Mononuclear cell (primary cell): ENCODE data around the gene NKAIN2. TPM values are rescaled to one million over a fixed set of nuclear protein-coding genes. Genes with fewer than 3 reads are reported as not detected.
"Not testable (repeated sequence)": the region's sequence is repeated elsewhere in the genome, so short reads cannot be mapped to it uniquely, and the experiment has no call there.

Experiments used
- H3K27me3 ChIP-seq: 2 replicates; pipeline ENCODE4 v1.6.0; 2011; ENCODE audit warnings: low read length, control low read depth; ENCODE audit not compliant: insufficient read depth
- H3K4me1 ChIP-seq: 2 replicates; pipeline ENCODE4 v1.5.1; 2011; ENCODE audit warnings: mild to moderate bottlenecking, low read length, control low read depth; ENCODE audit not compliant: insufficient read depth
- H3K4me3 ChIP-seq: 2 replicates; pipeline ENCODE4 v1.5.1; 2011; ENCODE audit warnings: mild to moderate bottlenecking, low read length, moderate library complexity
- H3K9me3 ChIP-seq: 2 replicates; pipeline ENCODE4 v1.5.1; 2011; ENCODE audit warnings: low read depth, mild to moderate bottlenecking, control low read depth, low read length
- total RNA-seq: library from RNA; depleted of rRNA; stranded (reverse); fragments of >200 nt; gene quantifications from one replicate; pipeline ENCODE4 v1.2.3, GENCODE V29; 2012

NKAIN2 gene
- total RNA-seq, 1 donor = not detected

GRCh38 chr6:124541573-124541972, 737.9 kb downstream of the NKAIN2 start:
- no peaks in the 10 kb centered on the region for H3K4me1 ChIP-seq
- no peak overlapping the region for H3K4me3 ChIP-seq
- H3K9me3 ChIP-seq = no peaks in the 10 kb centered on the region
- H3K27me3 ChIP-seq = no peaks in the 10 kb centered on the region

DNA sequence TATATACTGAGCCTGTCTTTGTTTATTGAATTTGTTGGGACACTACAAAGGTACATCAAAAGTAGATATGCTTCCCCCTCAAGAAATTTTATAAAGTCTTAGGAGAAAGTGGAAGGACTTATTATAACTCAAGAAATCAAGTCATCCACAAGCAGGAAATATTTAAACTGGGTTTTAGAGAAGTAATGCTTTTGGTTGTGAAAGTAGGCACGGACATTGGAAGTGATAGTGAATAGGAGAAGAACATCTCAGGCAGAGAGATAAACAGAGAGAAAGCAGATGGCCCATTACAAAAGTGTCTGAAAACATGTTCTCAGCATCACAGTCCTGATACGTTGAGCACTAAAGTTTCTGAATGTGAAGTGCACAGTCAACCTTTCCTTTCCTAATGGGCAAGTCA, 742.9 kb downstream of the NKAIN2 start:
- no peak overlapping the region for H3K4me3 ChIP-seq
- H3K27me3 ChIP-seq = no peaks in the 10 kb centered on the region
- H3K4me1 ChIP-seq = no peaks in the 10 kb centered on the region
- no peaks in the 10 kb centered on the region for H3K9me3 ChIP-seq

DNA sequence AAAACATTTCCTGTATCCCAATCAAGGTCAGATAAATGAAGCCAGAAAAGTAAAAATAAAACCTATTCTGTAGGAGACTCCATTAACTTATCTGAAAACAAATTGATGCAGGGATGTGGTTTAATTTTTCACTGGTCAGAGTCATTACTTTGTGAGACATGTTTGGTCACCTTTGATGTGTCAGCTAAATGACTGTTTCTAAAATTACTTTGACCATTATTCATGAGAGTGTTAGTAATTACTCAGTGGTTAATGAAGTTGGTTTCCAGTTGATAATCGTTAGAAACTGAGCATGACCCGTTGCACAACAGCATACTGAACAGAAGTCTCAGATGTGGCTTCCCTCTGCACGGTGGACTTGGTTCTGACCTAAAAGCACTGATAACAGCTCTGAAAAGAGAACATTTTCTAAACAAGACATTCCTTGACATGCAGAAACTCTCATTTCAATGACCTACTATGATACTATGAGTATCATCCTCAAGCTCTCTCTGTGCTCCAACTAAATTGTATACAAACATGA, 748.1 kb downstream of the NKAIN2 start:
- Histone ChIP-seq H3K9me3 (no peaks in the 10 kb centered on the region), H3K4me1 (no peaks in the 10 kb centered on the region), H3K27me3 (no peaks in the 10 kb centered on the region), H3K4me3 (no peak overlapping the region)

DNA sequence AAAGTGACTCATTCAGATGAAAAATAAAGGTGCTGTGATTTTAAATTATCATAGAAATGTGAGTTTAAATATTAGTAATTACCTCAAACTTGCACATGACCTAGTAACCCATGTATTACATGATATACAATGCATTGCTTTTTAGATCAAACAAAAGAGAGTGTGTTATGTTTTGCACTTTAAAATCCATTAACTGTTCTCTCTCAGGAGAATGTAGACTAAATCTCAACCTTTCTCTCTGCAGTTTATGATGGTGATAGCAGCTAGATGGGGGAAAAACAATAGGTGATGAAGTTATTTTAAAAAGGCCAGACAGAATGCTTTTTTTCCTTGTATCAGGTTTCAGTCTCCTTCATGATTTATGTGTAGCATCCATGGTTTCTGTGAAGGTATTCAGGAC, 754.2 kb downstream of the NKAIN2 start:
- Histone ChIP-seq H3K27me3 (no peaks in the 10 kb centered on the region), H3K4me1 (no peaks in the 10 kb centered on the region), H3K4me3 (no peak overlapping the region), H3K9me3 (no peaks in the 10 kb centered on the region)

- H3K9me3 ChIP-seq, H3K4me1 ChIP-seq, H3K4me3 ChIP-seq, H3K27me3 ChIP-seq: not testable (repeated sequence)
These were observed 756.4 kb downstream of the NKAIN2 start for GRCh38 chr6:124560078-124560477.

DNA sequence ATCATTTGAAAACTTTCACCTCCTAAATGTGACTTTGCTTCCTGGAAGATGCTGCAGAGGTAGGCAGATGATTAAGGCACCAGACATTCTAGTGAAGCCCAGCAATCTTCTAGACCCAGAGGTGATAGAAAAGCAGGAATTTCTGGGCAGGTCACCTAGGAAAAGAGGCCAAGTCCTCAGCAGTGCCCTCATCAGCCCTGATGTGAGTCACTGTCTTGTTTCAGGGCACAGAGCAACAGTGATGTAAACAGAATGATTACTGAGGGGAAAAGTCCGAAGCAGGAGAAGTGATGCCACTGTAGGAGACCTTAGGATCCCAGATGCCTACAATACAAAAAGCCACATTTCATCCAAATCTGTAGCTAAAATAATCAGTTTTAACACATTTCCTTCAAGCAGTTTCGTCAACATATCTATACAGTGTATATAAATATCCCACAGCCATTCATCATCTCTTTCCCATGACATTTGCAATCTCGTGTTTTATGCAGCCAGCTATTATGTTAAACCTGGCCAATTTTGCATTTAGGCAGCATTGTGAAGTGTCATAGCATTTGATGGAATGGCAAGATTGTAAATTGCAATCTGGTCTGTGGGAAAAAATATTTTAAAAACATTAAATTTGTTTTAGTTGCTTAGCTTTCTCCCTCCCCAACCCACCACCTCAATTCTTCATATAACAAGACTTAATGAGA, 757.4 kb downstream of the NKAIN2 start:
- Histone ChIP-seq H3K9me3 (no peaks in the 10 kb centered on the region), H3K4me1 (no peaks in the 10 kb centered on the region), H3K4me3 (no peak overlapping the region), H3K27me3 (no peaks in the 10 kb centered on the region)

GRCh38 chr6:124561635-124562130, 758.0 kb downstream of the NKAIN2 start:
- H3K27me3 ChIP-seq = no peaks in the 10 kb centered on the region
- H3K4me1 ChIP-seq = no peaks in the 10 kb centered on the region
- H3K4me3 ChIP-seq = no peak overlapping the region
- no peaks in the 10 kb centered on the region for H3K9me3 ChIP-seq

- H3K4me1 ChIP-seq, H3K9me3 ChIP-seq, H3K27me3 ChIP-seq, H3K4me3 ChIP-seq: not testable (repeated sequence)
These were observed 760.5 kb downstream of the NKAIN2 start for GRCh38 chr6:124564125-124564524.

DNA sequence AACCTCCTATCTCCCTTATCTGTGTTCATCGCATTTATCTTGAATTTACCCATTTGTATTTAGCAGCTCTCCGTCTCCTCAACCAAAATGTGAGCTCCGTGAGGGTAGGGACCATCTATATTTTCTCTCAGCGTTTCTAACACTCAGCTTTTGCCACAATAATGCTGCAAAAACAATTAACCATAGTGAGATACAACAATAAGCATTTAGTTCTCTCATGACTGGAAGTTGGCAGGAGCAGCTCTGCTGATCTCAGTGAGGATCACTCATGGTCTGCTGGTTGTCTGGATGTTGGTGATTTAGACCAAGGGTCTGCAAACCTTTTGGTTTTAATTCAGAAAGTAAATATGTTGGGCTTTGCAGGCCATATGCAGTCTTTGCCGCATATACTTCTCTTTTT, 763.7 kb downstream of the NKAIN2 start:
- no peaks in the 10 kb centered on the region for H3K27me3 ChIP-seq
- H3K4me1 ChIP-seq = no peaks in the 10 kb centered on the region
- no peaks in the 10 kb centered on the region for H3K9me3 ChIP-seq
- no peak overlapping the region for H3K4me3 ChIP-seq

- no peaks in the 10 kb centered on the region for H3K4me1 ChIP-seq
- no peak overlapping the region for H3K4me3 ChIP-seq
- no peaks in the 10 kb centered on the region for H3K9me3 ChIP-seq
- H3K27me3 ChIP-seq = no peaks in the 10 kb centered on the region
These were observed 770.3 kb downstream of the NKAIN2 start for GRCh38 chr6:124573953-124574352.

DNA sequence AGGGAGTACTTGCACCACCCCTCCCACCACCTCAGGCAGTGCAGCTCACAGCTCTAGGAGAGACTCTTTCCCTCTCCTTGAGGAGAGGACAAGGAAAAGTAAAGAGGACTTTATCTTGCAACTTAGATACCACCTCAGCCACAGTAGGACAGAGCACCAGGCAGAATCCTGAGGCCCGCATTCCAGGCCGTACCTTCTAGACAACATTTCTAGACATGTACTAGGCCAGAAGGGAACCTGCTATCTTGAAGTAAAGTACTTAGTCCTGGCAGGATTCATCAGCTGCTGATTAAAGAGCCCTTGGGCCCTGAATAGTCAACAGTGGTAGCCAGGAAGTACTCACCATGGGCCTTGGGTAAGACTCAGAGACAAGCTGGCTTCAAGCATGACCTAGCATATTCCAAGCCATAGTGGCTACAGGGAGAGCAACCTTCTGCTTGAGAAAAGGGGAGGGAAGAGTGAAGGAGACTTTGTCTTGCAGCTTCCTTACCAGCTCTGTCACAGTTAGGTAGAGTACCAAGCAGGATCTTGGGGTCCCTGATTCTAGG, 774.1 kb downstream of the NKAIN2 start:
- no peaks in the 10 kb centered on the region for H3K4me1 ChIP-seq
- H3K4me3 ChIP-seq = no peak overlapping the region
- no peaks in the 10 kb centered on the region for H3K27me3 ChIP-seq
- H3K9me3 ChIP-seq = no peaks in the 10 kb centered on the region

DNA sequence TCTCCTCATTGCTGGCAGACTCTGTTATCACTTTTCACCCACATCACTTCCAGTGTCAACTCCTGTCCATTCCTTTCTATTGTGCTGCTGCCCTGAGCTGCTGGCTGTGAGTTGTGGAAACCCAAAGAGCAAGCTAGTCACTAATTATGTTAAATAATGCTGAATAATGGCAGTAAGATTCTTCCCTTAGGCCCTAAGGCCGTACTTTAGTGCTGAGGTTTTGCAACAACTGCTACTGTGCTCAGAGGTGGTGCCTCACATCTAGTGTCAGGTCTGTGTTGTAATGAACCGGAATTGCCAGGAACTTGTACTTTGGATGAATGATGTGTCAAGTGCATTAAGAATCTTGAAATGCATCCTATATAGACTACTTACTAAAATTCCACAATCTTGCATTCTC, 786.3 kb downstream of the NKAIN2 start:
- no peaks in the 10 kb centered on the region for H3K9me3 ChIP-seq
- no peaks in the 10 kb centered on the region for H3K27me3 ChIP-seq
- H3K4me3 ChIP-seq = no peak overlapping the region
- H3K4me1 ChIP-seq = no peaks in the 10 kb centered on the region

DNA sequence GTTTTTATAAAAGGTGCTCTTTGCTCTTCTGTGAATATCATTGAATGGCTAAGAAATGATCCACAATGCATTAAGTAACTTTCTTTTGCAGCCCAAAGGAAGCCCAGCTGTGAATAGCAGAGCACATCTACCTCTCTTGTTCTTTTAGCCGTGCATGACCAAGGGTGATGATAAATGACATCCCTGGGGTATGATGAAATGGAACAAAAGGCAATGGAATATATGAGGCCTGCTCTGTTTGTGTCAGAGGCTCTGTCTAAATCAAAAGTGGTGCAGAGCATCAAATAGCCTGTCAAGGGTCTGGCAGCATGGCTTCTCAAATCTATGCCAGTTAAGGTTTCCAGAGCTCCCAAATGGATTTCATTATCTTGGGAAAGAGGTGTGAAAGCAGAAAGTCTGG, 796.0 kb downstream of the NKAIN2 start:
- H3K4me1 ChIP-seq = no peaks in the 10 kb centered on the region
- H3K4me3 ChIP-seq = no peak overlapping the region
- H3K9me3 ChIP-seq = no peaks in the 10 kb centered on the region
- no peaks in the 10 kb centered on the region for H3K27me3 ChIP-seq

- Histone ChIP-seq H3K27me3 (no peaks in the 10 kb centered on the region), H3K4me1 (no peaks in the 10 kb centered on the region), H3K9me3 (no peaks in the 10 kb centered on the region), H3K4me3 (no peak overlapping the region)
These were observed 801.1 kb downstream of the NKAIN2 start for GRCh38 chr6:124604719-124605118.

DNA sequence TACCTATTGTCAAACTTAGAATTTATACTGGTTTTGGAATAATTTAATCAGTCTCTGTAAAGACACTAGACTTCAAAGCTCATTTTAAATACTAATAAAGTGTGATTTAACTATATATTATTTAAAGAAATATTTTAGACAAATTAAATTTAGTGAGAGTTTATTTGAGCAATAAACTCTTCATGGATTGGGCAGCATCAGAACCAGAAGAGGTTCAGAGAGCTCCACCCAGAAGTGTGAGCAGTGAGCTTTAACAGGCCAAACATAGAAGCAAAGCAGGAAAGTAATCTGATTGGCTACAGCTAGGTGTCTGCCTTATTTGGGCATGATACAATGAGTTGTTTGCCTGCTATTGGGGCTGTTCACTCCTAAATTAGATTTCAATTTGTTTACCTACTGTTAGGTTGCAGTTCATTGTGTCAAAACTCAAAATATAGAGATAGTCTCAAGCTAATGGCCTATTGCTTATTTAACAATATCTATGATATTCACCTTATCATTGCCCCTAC, 803.5 kb downstream of the NKAIN2 start:
- H3K4me1 ChIP-seq = no peaks in the 10 kb centered on the region
- no peaks in the 10 kb centered on the region for H3K9me3 ChIP-seq
- H3K4me3 ChIP-seq = no peak overlapping the region
- H3K27me3 ChIP-seq = no peaks in the 10 kb centered on the region

DNA sequence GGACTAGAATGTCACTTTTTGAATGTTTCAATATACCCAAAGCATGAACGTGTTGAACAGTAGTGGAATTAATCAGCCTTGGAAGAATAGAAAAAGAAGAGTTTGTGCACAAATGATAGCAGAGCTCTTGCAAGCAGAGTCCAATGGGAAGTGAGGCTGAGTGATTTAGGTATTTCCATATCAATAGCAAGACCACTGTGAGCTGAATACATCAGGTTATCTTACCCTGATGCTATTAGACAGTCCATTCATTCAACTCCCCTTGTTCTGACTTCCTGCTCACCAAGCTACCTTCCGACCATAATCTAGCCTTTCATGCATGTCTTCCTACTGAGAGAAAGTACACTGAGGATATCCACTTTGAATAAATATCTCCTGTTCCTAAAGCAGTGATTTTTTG, 809.4 kb downstream of the NKAIN2 start:
- Histone ChIP-seq H3K4me1 (no peaks in the 10 kb centered on the region), H3K9me3 (no peaks in the 10 kb centered on the region), H3K4me3 (no peak overlapping the region), H3K27me3 (no peaks in the 10 kb centered on the region)
